ENCODE results near the gene NOL4L. TPM values are rescaled to one million over a fixed set of nuclear protein-coding genes. Genes with fewer than 3 reads are reported as not detected.

Gene NOL4L
- polyA plus RNA-seq, 1 experiment, result 10.9 TPM

GRCh38 chr20:32612351-32613191, 27.4 kb upstream of the NOL4L start:
- H3K4me3 ChIP-seq (ENCODE audit: low read depth, low read length), result no peak overlapping the region
- TF ChIP-seq, protein P1, sequence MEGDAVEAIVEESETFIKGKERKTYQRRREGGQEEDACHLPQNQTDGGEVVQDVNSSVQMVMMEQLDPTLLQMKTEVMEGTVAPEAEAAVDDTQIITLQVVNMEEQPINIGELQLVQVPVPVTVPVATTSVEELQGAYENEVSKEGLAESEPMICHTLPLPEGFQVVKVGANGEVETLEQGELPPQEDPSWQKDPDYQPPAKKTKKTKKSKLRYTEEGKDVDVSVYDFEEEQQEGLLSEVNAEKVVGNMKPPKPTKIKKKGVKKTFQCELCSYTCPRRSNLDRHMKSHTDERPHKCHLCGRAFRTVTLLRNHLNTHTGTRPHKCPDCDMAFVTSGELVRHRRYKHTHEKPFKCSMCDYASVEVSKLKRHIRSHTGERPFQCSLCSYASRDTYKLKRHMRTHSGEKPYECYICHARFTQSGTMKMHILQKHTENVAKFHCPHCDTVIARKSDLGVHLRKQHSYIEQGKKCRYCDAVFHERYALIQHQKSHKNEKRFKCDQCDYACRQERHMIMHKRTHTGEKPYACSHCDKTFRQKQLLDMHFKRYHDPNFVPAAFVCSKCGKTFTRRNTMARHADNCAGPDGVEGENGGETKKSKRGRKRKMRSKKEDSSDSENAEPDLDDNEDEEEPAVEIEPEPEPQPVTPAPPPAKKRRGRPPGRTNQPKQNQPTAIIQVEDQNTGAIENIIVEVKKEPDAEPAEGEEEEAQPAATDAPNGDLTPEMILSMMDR (IDR thresholded peaks at IDR 0.05; ENCODE audit: insufficient read depth, low read depth, low read length), result no peak
- peaks cover 4% of the 10 kb centered on the region; the same call in 1 of the 2 replicates for H3K27me3 ChIP-seq (ENCODE audit: control insufficient read depth, insufficient read depth, low read length)
- H3K36me3 ChIP-seq (ENCODE audit: control insufficient read depth, insufficient read depth, low read length), result no peaks in the 10 kb centered on the region
- POLR2A ChIA-PET, result no interaction called here
- DNase-seq (ENCODE audit: low read depth), result no peak
- CTCF ChIA-PET, result interaction anchor here (0.8 kb wide), 2 partner anchors 40 to 91 kb away, joined by 3 read pairs; no protein-coding TSS in a partner anchor

DNA sequence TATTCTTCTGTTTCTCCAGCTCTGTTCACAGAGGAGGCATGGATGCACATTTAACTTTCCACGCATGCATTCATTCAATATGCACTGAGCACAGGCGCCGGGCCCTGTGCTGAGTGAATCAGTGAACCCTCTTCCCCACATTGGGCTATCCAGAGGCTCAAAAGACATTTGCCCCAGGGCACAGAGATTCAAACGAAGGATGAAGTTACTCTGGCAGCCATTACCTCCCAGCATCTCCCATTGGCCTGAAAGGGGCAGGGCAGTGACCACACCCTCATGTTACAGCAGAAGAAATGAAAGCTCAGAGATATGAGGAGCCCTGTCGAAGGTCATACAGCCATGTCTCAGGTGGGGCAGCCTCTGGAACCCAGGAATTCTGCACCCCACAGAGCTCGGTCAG, 26.7 kb upstream of the NOL4L start:
- no peak for DNase-seq (ENCODE audit: low read depth)
- H3K27me3 ChIP-seq (ENCODE audit: control insufficient read depth, insufficient read depth, low read length), result peaks cover 4% of the 10 kb centered on the region; the same call in 1 of the 2 replicates
- TF ChIP-seq, protein P1 (IDR thresholded peaks at IDR 0.05; ENCODE audit: insufficient read depth, low read depth, low read length), result no peak
- no peaks in the 10 kb centered on the region for H3K36me3 ChIP-seq (ENCODE audit: control insufficient read depth, insufficient read depth, low read length)
- no peak overlapping the region for H3K4me3 ChIP-seq (ENCODE audit: low read depth, low read length)
- ChIA-PET CTCF (interaction anchor here (0.7 to 0.8 kb wide), 3 partner anchors 13 to 91 kb away, joined by 3 to 4 read pairs (median 3); no protein-coding TSS in a partner anchor), POLR2A (no interaction called here)

- peaks cover 9% of the 10 kb centered on the region for H3K27me3 ChIP-seq (ENCODE audit: control insufficient read depth, insufficient read depth, low read length)
- H3K36me3 ChIP-seq (ENCODE audit: control insufficient read depth, insufficient read depth, low read length), result no peaks in the 10 kb centered on the region
- no peak overlapping the region for H3K4me3 ChIP-seq (ENCODE audit: low read depth, low read length)
- no peak for DNase-seq (ENCODE audit: low read depth)
- CTCF ChIA-PET, result interaction anchor here (0.7 kb wide), 1 partner anchor 12 kb away, joined by 4 read pairs; no protein-coding TSS in a partner anchor
- TF ChIP-seq, protein P1 (IDR thresholded peaks at IDR 0.05; ENCODE audit: insufficient read depth, low read depth, low read length), result no peak
- POLR2A ChIA-PET, result no interaction called here
Measured at GRCh38 chr20:32611286-32611685, 26.2 kb upstream of the NOL4L start.

- no peak overlapping the region for H3K4me3 ChIP-seq (ENCODE audit: low read depth, low read length)
- ChIA-PET CTCF (no interaction called here), POLR2A (no interaction called here)
- H3K36me3 ChIP-seq (ENCODE audit: control insufficient read depth, insufficient read depth, low read length), result no peaks in the 10 kb centered on the region
- TF ChIP-seq, protein P1 (IDR thresholded peaks at IDR 0.05; ENCODE audit: insufficient read depth, low read depth, low read length), result no peak
- no peak for DNase-seq (ENCODE audit: low read depth)
- peaks cover 13% of the 10 kb centered on the region for H3K27me3 ChIP-seq (ENCODE audit: control insufficient read depth, insufficient read depth, low read length)
Measured at GRCh38 chr20:32610472-32611218, 25.5 kb upstream of the NOL4L start.

DNA sequence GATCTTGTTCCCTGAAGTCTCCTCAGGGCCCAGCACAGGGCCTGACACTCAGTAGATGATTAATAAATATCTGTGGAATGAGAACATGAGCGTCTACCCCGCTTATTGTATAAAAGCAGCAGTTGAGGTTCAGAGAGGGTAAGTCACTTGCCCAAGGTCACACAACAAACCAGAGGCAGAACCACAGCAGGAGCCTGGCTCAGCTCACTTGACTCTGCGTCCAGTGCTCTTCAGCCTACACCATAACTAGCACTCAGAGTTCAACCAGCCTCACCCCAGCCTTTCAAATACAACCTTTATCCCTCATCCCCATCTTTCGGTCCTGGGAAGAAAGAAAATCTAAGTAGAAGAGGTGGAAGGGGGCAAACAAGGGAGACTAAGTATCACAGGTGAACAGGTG, 24.9 kb upstream of the NOL4L start:
- H3K27me3 ChIP-seq (ENCODE audit: control insufficient read depth, insufficient read depth, low read length), result peaks cover 16% of the 10 kb centered on the region
- CTCF ChIA-PET, result no interaction called here
- TF ChIP-seq, protein P1 (IDR thresholded peaks at IDR 0.05; ENCODE audit: insufficient read depth, low read depth, low read length), result no peak

More for the DNA sequence above, 24.9 kb upstream of the NOL4L start:
- no peak for DNase-seq (ENCODE audit: low read depth)
- H3K4me3 ChIP-seq (ENCODE audit: low read depth, low read length), result no peak overlapping the region
- POLR2A ChIA-PET, result no interaction called here
- H3K36me3 ChIP-seq (ENCODE audit: control insufficient read depth, insufficient read depth, low read length), result no peaks in the 10 kb centered on the region

Measured in BJ (cell line).